ENCODE results near the gene FAM47E. TPM values are rescaled to one million over a fixed set of nuclear protein-coding genes. Genes with fewer than 3 reads are reported as not detected.

The FAM47E gene
- total and polyA plus RNA-seq, 2 of the 8 experiments (the other 6 are each of a cell fraction or from before 2014, with no cell fraction given), result 1.3 to 1.4 TPM

DNA sequence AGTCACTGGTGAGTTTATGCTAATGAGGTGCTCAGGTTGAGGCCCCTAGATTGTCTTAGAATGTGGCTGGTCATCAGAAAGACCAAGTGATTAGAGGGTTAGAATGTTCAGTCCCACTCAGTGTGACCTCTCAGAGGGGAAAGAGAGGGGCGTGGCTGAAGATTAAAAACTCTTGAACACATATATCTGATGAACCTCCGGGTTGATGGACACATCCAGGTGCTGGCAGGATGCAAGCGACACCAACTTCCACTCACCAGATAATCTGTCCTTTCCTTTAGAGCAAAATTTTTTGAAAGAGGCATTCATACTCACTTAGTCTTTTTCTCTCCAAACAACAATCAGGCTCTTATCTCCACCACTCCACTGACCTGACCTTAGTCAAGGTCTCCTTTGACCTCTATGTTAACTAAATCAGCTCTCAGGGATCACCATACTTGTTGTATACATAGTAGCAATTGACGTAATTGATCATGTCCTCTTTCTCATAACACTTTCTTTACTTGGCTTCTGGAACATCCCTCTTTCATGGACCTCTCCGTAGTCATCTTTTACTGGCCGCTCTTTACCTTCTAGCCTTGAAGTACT is 14.2 kb downstream of the FAM47E start (continued):
- no peak for TF ChIP-seq ASH2L (IDR thresholded peaks at IDR 0.05; ENCODE audit: low read length)
- no peak for TF ChIP-seq BRCA1 (IDR thresholded peaks at IDR 0.05; ENCODE audit: low read depth, low read length)
- no peak for TF ChIP-seq JUN (IDR thresholded peaks at IDR 0.05; ENCODE audit: low read depth, low read length)
- no peak for TF ChIP-seq NANOG (IDR thresholded peaks at IDR 0.05; ENCODE audit: insufficient read depth, low read depth, low read length, poor library complexity, severe bottlenecking)
- TF ChIP-seq SP4 (IDR thresholded peaks at IDR 0.05; ENCODE audit: low read length), result no peak

All from H1 (cell line).